WTC11 (cell line): ENCODE measurements around the gene ETV5. TPM values are rescaled to one million over a fixed set of nuclear protein-coding genes. Genes with fewer than 3 reads are reported as not detected.

ENCODE experiments used
- ATAC-seq: fragments of 200-7000 bp; cut with Tn5 transposase; 2 replicates; pipeline ENCODE4 v1.10.0; 2021; ENCODE audit warnings: mild to moderate bottlenecking, moderate library complexity
- CTCF ChIA-PET: fragments of 300-600 bp; sonication (Branson Sonifier 250); formaldehyde crosslinking; loops from one replicate; lab custom pipeline; 2021; ENCODE audit warnings: antibody characterized with exemption; lab: Charles Lee
- POLR2A ChIA-PET: fragments of 350-600 bp; sonication (Branson Sonifier 250); formaldehyde crosslinking; loops from one replicate; lab custom pipeline; 2021; ENCODE audit warnings: antibody characterized with exemption; lab: Charles Lee
- DNase-seq: peaks from one replicate; pipeline ENCODE4 v3.0.0; 2021; ENCODE audit warnings: low spot score
- H3K27ac Mint-ChIP-seq: 2 replicates; pipeline ENCODE4 v1.8.0; 2021; ENCODE audit warnings: mixed read lengths
- H3K27me3 Mint-ChIP-seq: 2 replicates; pipeline ENCODE4 v1.8.0; 2021; ENCODE audit warnings: low read depth, mild to moderate bottlenecking, moderate library complexity, mixed read lengths
- H3K36me3 Mint-ChIP-seq: 2 replicates; pipeline ENCODE4 v1.8.0; 2021; ENCODE audit warnings: mixed read lengths
- H3K4me1 Mint-ChIP-seq: 2 replicates; pipeline ENCODE4 v1.8.0; 2022; ENCODE audit warnings: mixed read lengths
- H3K4me3 Mint-ChIP-seq: 2 replicates; pipeline ENCODE4 v1.8.0; 2021; ENCODE audit warnings: mild to moderate bottlenecking, moderate library complexity, mixed read lengths
- H3K9me3 Mint-ChIP-seq: 2 replicates; pipeline ENCODE4 v1.8.0; 2021; ENCODE audit warnings: mixed read lengths
- GTF2I ChIP-seq: fragments of 250-450 bp; sonication (Bioruptor Pico); conservative IDR thresholded peaks from 2 replicates; pipeline ENCODE4 v1.4.0; 2021; ENCODE audit warnings: mild to moderate bottlenecking
- KAT7 ChIP-seq: sonication (generic); formaldehyde crosslinking; IDR thresholded peaks from 2 replicates; pipeline ENCODE4 v1.8.1; 2023; ENCODE audit warnings: missing genetic modification reagents, mild to moderate bottlenecking, borderline replicate concordance
- TCF7 ChIP-seq: sonication (generic); formaldehyde crosslinking; IDR thresholded peaks from 2 replicates; pipeline ENCODE4 v1.8.0; 2022; ENCODE audit warnings: mild to moderate bottlenecking, low read depth, missing genetic modification reagents, moderate library complexity
- TEAD1 ChIP-seq: sonication (generic); formaldehyde crosslinking; IDR thresholded peaks from 2 replicates; pipeline ENCODE4 v1.8.0; 2022; ENCODE audit warnings: mild to moderate bottlenecking, missing genetic modification reagents
- ZNF121 ChIP-seq: sonication (generic); formaldehyde crosslinking; IDR thresholded peaks from 2 replicates; pipeline ENCODE4 v1.8.0; 2023; ENCODE audit warnings: missing genetic modification reagents
- ZNF396 ChIP-seq: fragments of 250-450 bp; sonication (Bioruptor Pico); IDR thresholded peaks from 2 replicates; pipeline ENCODE4 v1.8.0; 2021; ENCODE audit warnings: mild to moderate bottlenecking, moderate library complexity, borderline replicate concordance
- ZNF416 ChIP-seq: fragments of 250-450 bp; sonication (Bioruptor Pico); IDR thresholded peaks from 2 replicates; pipeline ENCODE4 v1.9.0; 2021; ENCODE audit warnings: mild to moderate bottlenecking, inconsistent platforms
- ZNF671 ChIP-seq: fragments of 250-450 bp; sonication (Bioruptor Pico); IDR thresholded peaks from 2 replicates; pipeline ENCODE4 v1.8.0; 2021; ENCODE audit warnings: mild to moderate bottlenecking
- total RNA-seq: library from RNA; stranded (reverse); gene quantifications from 3 replicates; pipeline ENCODE4 v1.2.3, GENCODE V29; 2021
- TF ChIP-seq, protein P1 (sequence below): sonication (generic); formaldehyde crosslinking; IDR thresholded peaks from 2 replicates; pipeline ENCODE4 v1.8.1; 2022; ENCODE audit warnings: low read depth, mild to moderate bottlenecking, moderate library complexity, missing genetic modification reagents, borderline replicate concordance
- TF ChIP-seq, protein P2 (sequence below): sonication (generic); formaldehyde crosslinking; conservative IDR thresholded peaks from 2 replicates; pipeline ENCODE4 v1.8.1; 2023; ENCODE audit warnings: mild to moderate bottlenecking, low read depth, missing genetic modification reagents, moderate library complexity
- TF ChIP-seq, protein P3 (sequence below): fragments of 200-600 bp; IDR thresholded peaks from 2 replicates; pipeline ENCODE4 v1.8.0; 2022; ENCODE audit warnings: antibody characterized with exemption
- TF ChIP-seq, protein P4 (sequence below): fragments of 250-450 bp; sonication (Bioruptor Pico); conservative IDR thresholded peaks from 2 replicates; pipeline ENCODE4 v1.9.0; 2021; ENCODE audit warnings: mild to moderate bottlenecking
- TF ChIP-seq, protein P5 (sequence below): sonication (generic); formaldehyde crosslinking; IDR thresholded peaks from 2 replicates; pipeline ENCODE4 v1.8.1; 2023; ENCODE audit warnings: mild to moderate bottlenecking, missing genetic modification reagents
- TF ChIP-seq, protein P6 (sequence below): sonication (generic); formaldehyde crosslinking; IDR thresholded peaks from 2 replicates; pipeline ENCODE4 v1.8.0; 2022; ENCODE audit warnings: mild to moderate bottlenecking, missing genetic modification reagents
- TF ChIP-seq, protein P7 (sequence below): fragments of 250-450 bp; sonication (Bioruptor Pico); IDR thresholded peaks from 2 replicates; pipeline ENCODE4 v1.9.0; 2021; ENCODE audit warnings: mild to moderate bottlenecking, borderline replicate concordance

ETV5 gene
- total RNA-seq, 1 experiment from 2014 or later: 71.3 TPM

DNA sequence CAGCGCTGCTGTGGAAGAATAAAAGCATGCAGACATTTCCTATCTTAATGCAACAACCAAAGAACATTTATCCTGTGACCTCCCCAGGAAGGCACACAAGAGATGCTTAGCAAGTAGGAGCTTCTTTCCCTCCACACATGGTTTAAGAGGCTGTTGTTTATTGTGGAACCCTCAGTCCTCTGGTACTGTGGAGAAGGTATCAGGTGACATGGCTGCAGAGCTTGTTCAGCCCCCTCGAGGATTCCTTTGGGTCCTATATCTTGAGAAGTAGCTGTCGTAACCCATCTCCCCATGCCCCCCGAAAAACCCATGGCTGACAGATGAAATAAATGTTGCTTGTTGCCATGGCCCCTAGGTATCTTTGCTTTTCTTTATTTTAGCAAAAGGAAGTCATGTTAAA is 20.3 kb upstream of the ETV5 start (continued):
- no peak for TF ChIP-seq ZNF416

DNA sequence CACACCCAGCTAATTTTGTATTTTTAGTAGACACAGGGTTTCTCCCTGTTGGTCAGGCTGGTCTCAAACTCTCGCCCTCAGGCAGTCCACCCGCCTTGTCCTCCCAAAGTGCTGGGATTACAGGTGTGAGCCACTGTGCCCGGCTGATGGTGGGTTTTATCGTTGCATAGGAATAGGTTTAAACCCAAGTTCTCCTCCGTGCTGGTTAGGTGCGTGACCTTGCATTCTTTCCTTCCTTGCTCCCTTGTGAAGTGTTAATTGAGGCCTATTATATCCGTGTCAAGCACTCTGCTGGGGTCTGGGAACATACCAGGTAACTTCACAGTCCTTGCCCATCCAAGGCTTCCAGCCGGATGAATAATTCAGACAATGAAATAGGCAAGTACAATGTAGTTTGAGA is 19.3 kb upstream of the ETV5 start:
- POLR2A ChIA-PET: no interaction called here
- ATAC-seq: peak; percentile 88
- H3K4me1 Mint-ChIP-seq: peaks cover 56% of the 10 kb centered on the region

DNA sequence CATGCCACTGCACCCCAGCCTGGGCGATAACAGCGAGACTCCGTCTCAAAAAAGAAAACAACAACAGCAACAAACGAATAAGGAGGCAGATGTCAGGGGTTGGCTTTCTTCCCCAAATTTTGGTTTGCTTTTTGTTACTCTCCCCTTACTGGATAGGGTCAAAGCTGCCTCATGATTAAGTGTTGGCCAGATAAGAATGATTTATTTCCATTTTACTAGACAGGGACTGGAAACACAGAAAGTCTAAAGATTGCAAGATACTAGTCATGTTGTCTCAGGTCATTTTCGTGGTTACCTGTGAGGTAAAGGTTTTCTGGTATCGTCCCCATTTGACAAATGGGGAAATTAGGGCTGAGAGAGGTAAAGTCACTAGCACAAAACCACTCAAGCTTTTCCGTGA is 18.6 kb upstream of the ETV5 start:
- no peak overlapping the region for H3K4me3 Mint-ChIP-seq
- DNase-seq: no peak
- ChIA-PET POLR2A (interaction anchor here (1.0 kb wide), 1 partner anchor 44 kb away, joined by 3 read pairs; no protein-coding TSS in a partner anchor), CTCF (interaction anchor here (0.9 to 1.5 kb wide), 4 partner anchors 132 to 184 kb away, joined by 3 to 4 read pairs (median 3); no protein-coding TSS in a partner anchor)
- peaks cover 63% of the 10 kb centered on the region for H3K4me1 Mint-ChIP-seq
- peaks cover 16% of the 10 kb centered on the region for H3K27me3 Mint-ChIP-seq
- no peaks in the 10 kb centered on the region for H3K9me3 Mint-ChIP-seq
- TF ChIP-seq ZNF671 (CRISPR knock-in tag) (no peak), ZNF121 (no peak), ZNF396 (CRISPR knock-in tag) (no peak), TEAD1 (CRISPR knock-in tag) (no peak)
- TF ChIP-seq, protein P1, sequence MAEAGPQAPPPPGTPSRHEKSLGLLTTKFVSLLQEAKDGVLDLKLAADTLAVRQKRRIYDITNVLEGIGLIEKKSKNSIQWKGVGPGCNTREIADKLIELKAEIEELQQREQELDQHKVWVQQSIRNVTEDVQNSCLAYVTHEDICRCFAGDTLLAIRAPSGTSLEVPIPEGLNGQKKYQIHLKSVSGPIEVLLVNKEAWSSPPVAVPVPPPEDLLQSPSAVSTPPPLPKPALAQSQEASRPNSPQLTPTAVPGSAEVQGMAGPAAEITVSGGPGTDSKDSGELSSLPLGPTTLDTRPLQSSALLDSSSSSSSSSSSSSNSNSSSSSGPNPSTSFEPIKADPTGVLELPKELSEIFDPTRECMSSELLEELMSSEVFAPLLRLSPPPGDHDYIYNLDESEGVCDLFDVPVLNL (CRISPR knock-in tag): no peak
- TF ChIP-seq, protein P2, sequence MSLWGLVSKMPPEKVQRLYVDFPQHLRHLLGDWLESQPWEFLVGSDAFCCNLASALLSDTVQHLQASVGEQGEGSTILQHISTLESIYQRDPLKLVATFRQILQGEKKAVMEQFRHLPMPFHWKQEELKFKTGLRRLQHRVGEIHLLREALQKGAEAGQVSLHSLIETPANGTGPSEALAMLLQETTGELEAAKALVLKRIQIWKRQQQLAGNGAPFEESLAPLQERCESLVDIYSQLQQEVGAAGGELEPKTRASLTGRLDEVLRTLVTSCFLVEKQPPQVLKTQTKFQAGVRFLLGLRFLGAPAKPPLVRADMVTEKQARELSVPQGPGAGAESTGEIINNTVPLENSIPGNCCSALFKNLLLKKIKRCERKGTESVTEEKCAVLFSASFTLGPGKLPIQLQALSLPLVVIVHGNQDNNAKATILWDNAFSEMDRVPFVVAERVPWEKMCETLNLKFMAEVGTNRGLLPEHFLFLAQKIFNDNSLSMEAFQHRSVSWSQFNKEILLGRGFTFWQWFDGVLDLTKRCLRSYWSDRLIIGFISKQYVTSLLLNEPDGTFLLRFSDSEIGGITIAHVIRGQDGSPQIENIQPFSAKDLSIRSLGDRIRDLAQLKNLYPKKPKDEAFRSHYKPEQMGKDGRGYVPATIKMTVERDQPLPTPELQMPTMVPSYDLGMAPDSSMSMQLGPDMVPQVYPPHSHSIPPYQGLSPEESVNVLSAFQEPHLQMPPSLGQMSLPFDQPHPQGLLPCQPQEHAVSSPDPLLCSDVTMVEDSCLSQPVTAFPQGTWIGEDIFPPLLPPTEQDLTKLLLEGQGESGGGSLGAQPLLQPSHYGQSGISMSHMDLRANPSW: no peak
- TF ChIP-seq, protein P3, sequence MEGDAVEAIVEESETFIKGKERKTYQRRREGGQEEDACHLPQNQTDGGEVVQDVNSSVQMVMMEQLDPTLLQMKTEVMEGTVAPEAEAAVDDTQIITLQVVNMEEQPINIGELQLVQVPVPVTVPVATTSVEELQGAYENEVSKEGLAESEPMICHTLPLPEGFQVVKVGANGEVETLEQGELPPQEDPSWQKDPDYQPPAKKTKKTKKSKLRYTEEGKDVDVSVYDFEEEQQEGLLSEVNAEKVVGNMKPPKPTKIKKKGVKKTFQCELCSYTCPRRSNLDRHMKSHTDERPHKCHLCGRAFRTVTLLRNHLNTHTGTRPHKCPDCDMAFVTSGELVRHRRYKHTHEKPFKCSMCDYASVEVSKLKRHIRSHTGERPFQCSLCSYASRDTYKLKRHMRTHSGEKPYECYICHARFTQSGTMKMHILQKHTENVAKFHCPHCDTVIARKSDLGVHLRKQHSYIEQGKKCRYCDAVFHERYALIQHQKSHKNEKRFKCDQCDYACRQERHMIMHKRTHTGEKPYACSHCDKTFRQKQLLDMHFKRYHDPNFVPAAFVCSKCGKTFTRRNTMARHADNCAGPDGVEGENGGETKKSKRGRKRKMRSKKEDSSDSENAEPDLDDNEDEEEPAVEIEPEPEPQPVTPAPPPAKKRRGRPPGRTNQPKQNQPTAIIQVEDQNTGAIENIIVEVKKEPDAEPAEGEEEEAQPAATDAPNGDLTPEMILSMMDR: no peak
- TF ChIP-seq, protein P4, sequence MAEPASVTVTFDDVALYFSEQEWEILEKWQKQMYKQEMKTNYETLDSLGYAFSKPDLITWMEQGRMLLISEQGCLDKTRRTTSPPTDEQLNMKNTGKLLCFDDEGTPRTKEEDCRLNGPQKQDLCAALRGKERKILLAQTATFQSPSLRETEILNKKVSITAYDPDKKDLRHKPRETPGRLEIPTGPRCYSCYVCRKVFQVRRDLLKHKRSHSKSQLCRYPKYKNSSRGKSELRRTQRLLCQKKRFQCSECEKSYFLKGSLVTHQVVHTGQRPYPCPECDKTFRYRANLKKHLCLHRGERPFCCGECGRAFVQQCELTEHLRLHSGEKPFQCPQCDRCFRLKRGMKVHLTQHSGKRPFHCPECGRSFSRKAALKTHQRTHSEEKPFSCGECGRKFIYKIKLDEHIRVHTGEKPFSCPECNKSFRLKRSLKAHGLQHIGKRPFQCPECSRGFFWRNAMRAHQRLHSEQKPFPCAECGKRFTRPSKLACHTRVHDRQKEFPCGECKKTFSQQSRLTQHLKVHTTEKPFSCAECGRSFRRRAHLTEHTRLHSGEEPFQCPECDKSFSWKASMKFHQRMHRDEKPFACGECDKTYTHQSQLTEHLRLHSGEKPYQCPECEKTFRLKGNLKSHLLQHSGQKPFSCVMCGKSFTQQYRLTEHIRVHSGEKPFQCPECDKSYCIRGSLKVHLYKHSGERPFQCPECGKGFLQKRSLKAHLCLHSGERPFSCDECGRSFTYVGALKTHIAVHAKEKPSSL: no peak
- no peaks in the 10 kb centered on the region for H3K36me3 Mint-ChIP-seq
- H3K27ac Mint-ChIP-seq: no peak overlapping the region
- no peak for ATAC-seq

More for the DNA sequence above, 19.3 kb upstream of the ETV5 start:
- H3K36me3 Mint-ChIP-seq: no peaks in the 10 kb centered on the region
- peak; percentile 29; the same call in 1 of the 2 replicates for TF ChIP-seq TEAD1 (CRISPR knock-in tag)
- TF ChIP-seq TCF7 (CRISPR knock-in tag): no peak
- TF ChIP-seq, all 79 proteins: peak for 1
- no peaks in the 10 kb centered on the region for H3K9me3 Mint-ChIP-seq
- peaks cover 23% of the 10 kb centered on the region for H3K27me3 Mint-ChIP-seq
- CTCF ChIA-PET: interaction anchor here (0.9 to 1.4 kb wide), 2 partner anchors 149 to 185 kb away, joined by 3 read pairs; no protein-coding TSS in a partner anchor
- no peak overlapping the region for H3K4me3 Mint-ChIP-seq
- peak; percentile 46 for DNase-seq
- H3K27ac Mint-ChIP-seq: peak overlapping the region; percentile 67

DNA sequence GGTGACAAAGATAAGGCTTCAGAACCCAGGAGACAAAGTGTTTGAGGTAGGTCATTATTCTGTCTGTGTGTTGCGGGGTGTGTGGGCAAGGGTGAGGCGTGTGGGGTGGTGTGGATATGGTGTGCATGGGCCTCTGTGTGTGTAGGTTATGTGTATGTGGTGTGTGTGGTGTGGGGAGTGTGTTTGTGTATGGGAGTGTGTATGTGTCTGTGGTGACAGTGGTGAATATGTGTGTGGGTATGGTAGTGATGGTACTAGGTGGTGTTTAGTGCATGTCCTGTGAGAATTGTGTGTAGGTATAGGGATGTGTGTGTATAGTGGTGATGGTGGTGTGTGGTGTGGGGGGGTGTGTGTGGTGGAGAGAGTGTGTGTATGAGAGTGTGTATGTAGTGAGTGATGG is 16.2 kb upstream of the ETV5 start:
- Mint-ChIP-seq H3K4me3 (no peak overlapping the region), H3K9me3 (no peaks in the 10 kb centered on the region), H3K27me3 (peaks cover 10% of the 10 kb centered on the region), H3K4me1 (peaks cover 72% of the 10 kb centered on the region), H3K27ac (no peak overlapping the region), H3K36me3 (no peaks in the 10 kb centered on the region)
- CTCF ChIA-PET: no interaction called here
- DNase-seq (no peak), ATAC-seq (no peak)
- POLR2A ChIA-PET: no interaction called here
- TF ChIP-seq GTF2I (CRISPR knock-in tag) (no peak), KAT7 (CRISPR knock-in tag) (no peak)
- TF ChIP-seq, protein P5, sequence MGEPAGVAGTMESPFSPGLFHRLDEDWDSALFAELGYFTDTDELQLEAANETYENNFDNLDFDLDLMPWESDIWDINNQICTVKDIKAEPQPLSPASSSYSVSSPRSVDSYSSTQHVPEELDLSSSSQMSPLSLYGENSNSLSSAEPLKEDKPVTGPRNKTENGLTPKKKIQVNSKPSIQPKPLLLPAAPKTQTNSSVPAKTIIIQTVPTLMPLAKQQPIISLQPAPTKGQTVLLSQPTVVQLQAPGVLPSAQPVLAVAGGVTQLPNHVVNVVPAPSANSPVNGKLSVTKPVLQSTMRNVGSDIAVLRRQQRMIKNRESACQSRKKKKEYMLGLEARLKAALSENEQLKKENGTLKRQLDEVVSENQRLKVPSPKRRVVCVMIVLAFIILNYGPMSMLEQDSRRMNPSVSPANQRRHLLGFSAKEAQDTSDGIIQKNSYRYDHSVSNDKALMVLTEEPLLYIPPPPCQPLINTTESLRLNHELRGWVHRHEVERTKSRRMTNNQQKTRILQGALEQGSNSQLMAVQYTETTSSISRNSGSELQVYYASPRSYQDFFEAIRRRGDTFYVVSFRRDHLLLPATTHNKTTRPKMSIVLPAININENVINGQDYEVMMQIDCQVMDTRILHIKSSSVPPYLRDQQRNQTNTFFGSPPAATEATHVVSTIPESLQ (CRISPR knock-in tag): no peak
- TF ChIP-seq, protein P6, sequence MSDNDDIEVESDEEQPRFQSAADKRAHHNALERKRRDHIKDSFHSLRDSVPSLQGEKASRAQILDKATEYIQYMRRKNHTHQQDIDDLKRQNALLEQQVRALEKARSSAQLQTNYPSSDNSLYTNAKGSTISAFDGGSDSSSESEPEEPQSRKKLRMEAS (CRISPR knock-in tag): no peak
- TF ChIP-seq, protein P7, sequence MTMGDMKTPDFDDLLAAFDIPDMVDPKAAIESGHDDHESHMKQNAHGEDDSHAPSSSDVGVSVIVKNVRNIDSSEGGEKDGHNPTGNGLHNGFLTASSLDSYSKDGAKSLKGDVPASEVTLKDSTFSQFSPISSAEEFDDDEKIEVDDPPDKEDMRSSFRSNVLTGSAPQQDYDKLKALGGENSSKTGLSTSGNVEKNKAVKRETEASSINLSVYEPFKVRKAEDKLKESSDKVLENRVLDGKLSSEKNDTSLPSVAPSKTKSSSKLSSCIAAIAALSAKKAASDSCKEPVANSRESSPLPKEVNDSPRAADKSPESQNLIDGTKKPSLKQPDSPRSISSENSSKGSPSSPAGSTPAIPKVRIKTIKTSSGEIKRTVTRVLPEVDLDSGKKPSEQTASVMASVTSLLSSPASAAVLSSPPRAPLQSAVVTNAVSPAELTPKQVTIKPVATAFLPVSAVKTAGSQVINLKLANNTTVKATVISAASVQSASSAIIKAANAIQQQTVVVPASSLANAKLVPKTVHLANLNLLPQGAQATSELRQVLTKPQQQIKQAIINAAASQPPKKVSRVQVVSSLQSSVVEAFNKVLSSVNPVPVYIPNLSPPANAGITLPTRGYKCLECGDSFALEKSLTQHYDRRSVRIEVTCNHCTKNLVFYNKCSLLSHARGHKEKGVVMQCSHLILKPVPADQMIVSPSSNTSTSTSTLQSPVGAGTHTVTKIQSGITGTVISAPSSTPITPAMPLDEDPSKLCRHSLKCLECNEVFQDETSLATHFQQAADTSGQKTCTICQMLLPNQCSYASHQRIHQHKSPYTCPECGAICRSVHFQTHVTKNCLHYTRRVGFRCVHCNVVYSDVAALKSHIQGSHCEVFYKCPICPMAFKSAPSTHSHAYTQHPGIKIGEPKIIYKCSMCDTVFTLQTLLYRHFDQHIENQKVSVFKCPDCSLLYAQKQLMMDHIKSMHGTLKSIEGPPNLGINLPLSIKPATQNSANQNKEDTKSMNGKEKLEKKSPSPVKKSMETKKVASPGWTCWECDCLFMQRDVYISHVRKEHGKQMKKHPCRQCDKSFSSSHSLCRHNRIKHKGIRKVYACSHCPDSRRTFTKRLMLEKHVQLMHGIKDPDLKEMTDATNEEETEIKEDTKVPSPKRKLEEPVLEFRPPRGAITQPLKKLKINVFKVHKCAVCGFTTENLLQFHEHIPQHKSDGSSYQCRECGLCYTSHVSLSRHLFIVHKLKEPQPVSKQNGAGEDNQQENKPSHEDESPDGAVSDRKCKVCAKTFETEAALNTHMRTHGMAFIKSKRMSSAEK (CRISPR knock-in tag): no peak
